Measurements from ENCODE around the gene SLC35F6. TPM values are rescaled to one million over a fixed set of nuclear protein-coding genes. Genes with fewer than 3 reads are reported as not detected.
"Not testable (repeated sequence)": the region's sequence is repeated elsewhere in the genome, so short reads cannot be mapped to it uniquely, and the experiment has no call there.

Gene SLC35F6
- total and polyA plus RNA-seq, 4 donors = 9.6 to 34.6 (median 21.6) TPM

GRCh38 chr2:26814072-26814765, 50.1 kb downstream of the SLC35F6 start:
- H3K4me1 ChIP-seq (ENCODE audit: control insufficient read depth in 1 of 2, insufficient read depth in 2 of 2, low read length in 2 of 2); H3K27me3 ChIP-seq (ENCODE audit: control insufficient read depth in 1 of 2, insufficient read depth in 2 of 2, low read length in 1 of 2); ATAC-seq (ENCODE audit: low FRiP score); intact Hi-C loops (cut with DNase I); H3K27ac ChIP-seq (ENCODE audit: low read depth in 1 of 2, low read length in 2 of 2); DNase-seq; H3K36me3 ChIP-seq (ENCODE audit: control insufficient read depth in 1 of 2, insufficient read depth in 2 of 2, low read length in 1 of 2); H3K9me3 ChIP-seq (ENCODE audit: control insufficient read depth, low read length); H3K4me3 ChIP-seq (ENCODE audit: low read length in 2 of 2): not testable (repeated sequence)
- WGBS, 2 donors = 88 to 92% methylated on average over 50 to 52 of the region's 52 CpGs

GRCh38 chr2:26816893-26817292, 52.8 kb downstream of the SLC35F6 start:
- no peak overlapping the region for H3K4me3 ChIP-seq (ENCODE audit: low read length in 2 of 2)
- intact Hi-C loops (cut with DNase I) = no loop called here
- DNase-seq (no peak), ATAC-seq (ENCODE audit: low FRiP score) (no peak)
- no peaks in the 10 kb centered on the region for H3K27me3 ChIP-seq (ENCODE audit: control insufficient read depth in 1 of 2, insufficient read depth in 2 of 2, low read length in 1 of 2)
- no peaks in the 10 kb centered on the region for H3K36me3 ChIP-seq (ENCODE audit: control insufficient read depth in 1 of 2, insufficient read depth in 2 of 2, low read length in 1 of 2)
- H3K9me3 ChIP-seq (ENCODE audit: control insufficient read depth, low read length) = no peaks in the 10 kb centered on the region
- 47 to 49% methylated on average over 3 of the region's 3 CpGs for WGBS, 2 donors
- no peaks in the 10 kb centered on the region for H3K4me1 ChIP-seq (ENCODE audit: control insufficient read depth in 1 of 2, insufficient read depth in 2 of 2, low read length in 2 of 2)
- H3K27ac ChIP-seq (ENCODE audit: low read depth in 1 of 2, low read length in 2 of 2) = no peak overlapping the region

- H3K4me1 ChIP-seq (ENCODE audit: control insufficient read depth in 1 of 2, insufficient read depth in 2 of 2, low read length in 2 of 2) = no peaks in the 10 kb centered on the region
- H3K9me3 ChIP-seq (ENCODE audit: control insufficient read depth, low read length) = no peaks in the 10 kb centered on the region
- intact Hi-C loops (cut with DNase I) = no loop called here
- H3K27ac ChIP-seq (ENCODE audit: low read depth in 1 of 2, low read length in 2 of 2) = no peak overlapping the region
- H3K4me3 ChIP-seq (ENCODE audit: low read length in 2 of 2) = no peak overlapping the region
- ATAC-seq (ENCODE audit: low FRiP score) = no peak
- no peak for DNase-seq
- WGBS, 2 donors = 76 to 79% methylated on average over 5 of the region's 5 CpGs
- H3K36me3 ChIP-seq (ENCODE audit: control insufficient read depth in 1 of 2, insufficient read depth in 2 of 2, low read length in 1 of 2) = no peaks in the 10 kb centered on the region
- no peaks in the 10 kb centered on the region for H3K27me3 ChIP-seq (ENCODE audit: control insufficient read depth in 1 of 2, insufficient read depth in 2 of 2, low read length in 1 of 2)
These were observed 54.2 kb downstream of the SLC35F6 start for GRCh38 chr2:26818255-26818654.

GRCh38 chr2:26818972-26819371, 54.9 kb downstream of the SLC35F6 start:
- Histone ChIP-seq H3K9me3 (ENCODE audit: control insufficient read depth, low read length) (no peaks in the 10 kb centered on the region), H3K36me3 (ENCODE audit: control insufficient read depth in 1 of 2, insufficient read depth in 2 of 2, low read length in 1 of 2) (no peaks in the 10 kb centered on the region), H3K27me3 (ENCODE audit: control insufficient read depth in 1 of 2, insufficient read depth in 2 of 2, low read length in 1 of 2) (no peaks in the 10 kb centered on the region), H3K4me3 (ENCODE audit: low read length in 2 of 2) (no peak overlapping the region), H3K27ac (ENCODE audit: low read depth in 1 of 2, low read length in 2 of 2) (no peak overlapping the region), H3K4me1 (ENCODE audit: control insufficient read depth in 1 of 2, insufficient read depth in 2 of 2, low read length in 2 of 2) (no peaks in the 10 kb centered on the region)
- WGBS, 2 donors = 71 to 78% methylated on average over 6 of the region's 6 CpGs
- no peak for DNase-seq
- intact Hi-C loops (cut with DNase I) = no loop called here
- ATAC-seq (ENCODE audit: low FRiP score) = no peak

GRCh38 chr2:26820932-26821331, 56.8 kb downstream of the SLC35F6 start:
- no peak for ATAC-seq (ENCODE audit: low FRiP score)
- WGBS, 2 donors = 83% methylated on average over 7 of the region's 7 CpGs
- Histone ChIP-seq H3K4me1 (ENCODE audit: control insufficient read depth in 1 of 2, insufficient read depth in 2 of 2, low read length in 2 of 2) (no peaks in the 10 kb centered on the region), H3K36me3 (ENCODE audit: control insufficient read depth in 1 of 2, insufficient read depth in 2 of 2, low read length in 1 of 2) (no peaks in the 10 kb centered on the region), H3K27ac (ENCODE audit: low read depth in 1 of 2, low read length in 2 of 2) (no peak overlapping the region), H3K27me3 (ENCODE audit: control insufficient read depth in 1 of 2, insufficient read depth in 2 of 2, low read length in 1 of 2) (no peaks in the 10 kb centered on the region), H3K4me3 (ENCODE audit: low read length in 2 of 2) (no peak overlapping the region), H3K9me3 (ENCODE audit: control insufficient read depth, low read length) (no peaks in the 10 kb centered on the region)
- intact Hi-C loops (cut with DNase I) = no loop called here
- no peak for DNase-seq

GRCh38 chr2:26822877-26823276, 58.8 kb downstream of the SLC35F6 start:
- no peak for ATAC-seq (ENCODE audit: low FRiP score)
- Histone ChIP-seq H3K27me3 (ENCODE audit: control insufficient read depth in 1 of 2, insufficient read depth in 2 of 2, low read length in 1 of 2) (no peaks in the 10 kb centered on the region), H3K36me3 (ENCODE audit: control insufficient read depth in 1 of 2, insufficient read depth in 2 of 2, low read length in 1 of 2) (no peaks in the 10 kb centered on the region), H3K4me3 (ENCODE audit: low read length in 2 of 2) (no peak overlapping the region), H3K27ac (ENCODE audit: low read depth in 1 of 2, low read length in 2 of 2) (no peak overlapping the region), H3K9me3 (ENCODE audit: control insufficient read depth, low read length) (no peaks in the 10 kb centered on the region), H3K4me1 (ENCODE audit: control insufficient read depth in 1 of 2, insufficient read depth in 2 of 2, low read length in 2 of 2) (no peaks in the 10 kb centered on the region)
- intact Hi-C loops (cut with DNase I) = no loop called here
- 40 to 47% methylated on average over 6 of the region's 6 CpGs for WGBS, 2 donors
- DNase-seq = no peak

Other genes starting within 250 kb of the SLC35F6 start
- under 1 TPM in 1 of 2 donors, not detected in 1; 0.60 TPM for gene CIB4, start 122.9 kb upstream of the SLC35F6 start, total RNA-seq
- not detected for gene CIB4, start 122.9 kb upstream of the SLC35F6 start, polyA plus RNA-seq
- 10 to 100 TPM in 1 of 2 donors, 1 to 10 TPM in 1; 8.7 to 14.7 TPM for gene KCNK3, start 71.6 kb upstream of the SLC35F6 start, total RNA-seq
- gene KCNK3, start 71.6 kb upstream of the SLC35F6 start, polyA plus RNA-seq = 1 to 10 TPM in 1 of 2 donors, under 1 TPM in 1; 0.63 to 6.5 TPM
- gene CENPA, start 21.8 kb downstream of the SLC35F6 start, total RNA-seq = 1 to 10 TPM in 1 of 2 donors, under 1 TPM in 1; 0.23 to 1.2 TPM
- not detected for gene CENPA, start 21.8 kb downstream of the SLC35F6 start, polyA plus RNA-seq
- not detected for gene DPYSL5, start 83.8 kb downstream of the SLC35F6 start, total RNA-seq
- gene DPYSL5, start 83.8 kb downstream of the SLC35F6 start, polyA plus RNA-seq = not detected
- gene MAPRE3, start 206.4 kb downstream of the SLC35F6 start, total RNA-seq = 10 to 100 TPM; 15.9 to 16.1 TPM
- gene MAPRE3, start 206.4 kb downstream of the SLC35F6 start, polyA plus RNA-seq = 10 to 100 TPM in 1 of 2 donors, 1 to 10 TPM in 1; 7.9 to 26.7 TPM

Measured in aorta (tissue), 5 donors.